Measurements from ENCODE around the gene SLC13A5.

- no peak for TF ChIP-seq CTCF (IDR thresholded peaks at IDR 0.05)
- TF ChIP-seq POLR2A (IDR thresholded peaks at IDR 0.05), result no peak
Measured at GRCh38 chr17:6675201-6675825, 37.9 kb downstream of the SLC13A5 start.
